ENCODE data around the gene PINK1.

Gene PINK1

GRCh38 chr1:20696397-20697333 is 63.4 kb downstream of the PINK1 start (continued):
- TF ChIP-seq ZNF518A (tag by site-specific recombination; conservative IDR thresholded peaks at IDR 0.05; ENCODE audit: low read depth) (no peak), ZNF341 (tag by site-specific recombination; IDR thresholded peaks at IDR 0.05; ENCODE audit: low read depth) (peak; percentile 79), ZFP69B (tag by site-specific recombination; IDR thresholded peaks at IDR 0.05) (peak; percentile 96), ZNF658 (tag by site-specific recombination; IDR thresholded peaks at IDR 0.05) (no peak), ZNF350 (tag by site-specific recombination; IDR thresholded peaks at IDR 0.05) (no peak), MEIS1 (CRISPR knock-in tag; IDR thresholded peaks at IDR 0.05; ENCODE audit: borderline replicate concordance) (no peak), ZBTB17 (tag by site-specific recombination; IDR thresholded peaks at IDR 0.05) (peak; percentile 77), ZNF423 (tag by site-specific recombination; IDR thresholded peaks at IDR 0.05) (peak; percentile 90), MYNN (tag by site-specific recombination; IDR thresholded peaks at IDR 0.05; ENCODE audit: borderline replicate concordance) (no peak), ZFP3 (tag by site-specific recombination; IDR thresholded peaks at IDR 0.05; ENCODE audit: low read depth) (no peak), ZNF138 (tag by site-specific recombination; IDR thresholded peaks at IDR 0.05; ENCODE audit: borderline replicate concordance) (no peak), ZNF501 (tag by site-specific recombination; IDR thresholded peaks at IDR 0.05) (peak; percentile 39; the same call in 1 of the 2 replicates), ZNF473 (tag by site-specific recombination; IDR thresholded peaks at IDR 0.05) (no peak), ZNF654 (tag by site-specific recombination; IDR thresholded peaks at IDR 0.05; ENCODE audit: low read depth) (peak; percentile 80), ZNF23 (tag by site-specific recombination; IDR thresholded peaks at IDR 0.05; ENCODE audit: borderline replicate concordance) (no peak), ZNF777 (tag by site-specific recombination; IDR thresholded peaks at IDR 0.05; ENCODE audit: borderline replicate concordance) (no peak), ZNF121 (tag by site-specific recombination; IDR thresholded peaks at IDR 0.05) (peak; percentile 12; the same call in 1 of the 2 replicates), SCRT2 (tag by site-specific recombination; IDR thresholded peaks at IDR 0.05) (no peak), ZNF202 (tag by site-specific recombination; IDR thresholded peaks at IDR 0.05; ENCODE audit: borderline replicate concordance) (no peak), ZNF239 (tag by site-specific recombination; IDR thresholded peaks at IDR 0.05) (no peak), ZNF530 (tag by site-specific recombination; IDR thresholded peaks at IDR 0.05; ENCODE audit: low read depth) (no peak), ZNF2 (tag by site-specific recombination; IDR thresholded peaks at IDR 0.05) (peak; percentile 74)
- TF ChIP-seq, protein P1, sequence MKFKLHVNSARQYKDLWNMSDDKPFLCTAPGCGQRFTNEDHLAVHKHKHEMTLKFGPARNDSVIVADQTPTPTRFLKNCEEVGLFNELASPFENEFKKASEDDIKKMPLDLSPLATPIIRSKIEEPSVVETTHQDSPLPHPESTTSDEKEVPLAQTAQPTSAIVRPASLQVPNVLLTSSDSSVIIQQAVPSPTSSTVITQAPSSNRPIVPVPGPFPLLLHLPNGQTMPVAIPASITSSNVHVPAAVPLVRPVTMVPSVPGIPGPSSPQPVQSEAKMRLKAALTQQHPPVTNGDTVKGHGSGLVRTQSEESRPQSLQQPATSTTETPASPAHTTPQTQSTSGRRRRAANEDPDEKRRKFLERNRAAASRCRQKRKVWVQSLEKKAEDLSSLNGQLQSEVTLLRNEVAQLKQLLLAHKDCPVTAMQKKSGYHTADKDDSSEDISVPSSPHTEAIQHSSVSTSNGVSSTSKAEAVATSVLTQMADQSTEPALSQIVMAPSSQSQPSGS (tag by site-specific recombination; IDR thresholded peaks at IDR 0.05; ENCODE audit: low read depth): no peak
- TF ChIP-seq, protein P2, sequence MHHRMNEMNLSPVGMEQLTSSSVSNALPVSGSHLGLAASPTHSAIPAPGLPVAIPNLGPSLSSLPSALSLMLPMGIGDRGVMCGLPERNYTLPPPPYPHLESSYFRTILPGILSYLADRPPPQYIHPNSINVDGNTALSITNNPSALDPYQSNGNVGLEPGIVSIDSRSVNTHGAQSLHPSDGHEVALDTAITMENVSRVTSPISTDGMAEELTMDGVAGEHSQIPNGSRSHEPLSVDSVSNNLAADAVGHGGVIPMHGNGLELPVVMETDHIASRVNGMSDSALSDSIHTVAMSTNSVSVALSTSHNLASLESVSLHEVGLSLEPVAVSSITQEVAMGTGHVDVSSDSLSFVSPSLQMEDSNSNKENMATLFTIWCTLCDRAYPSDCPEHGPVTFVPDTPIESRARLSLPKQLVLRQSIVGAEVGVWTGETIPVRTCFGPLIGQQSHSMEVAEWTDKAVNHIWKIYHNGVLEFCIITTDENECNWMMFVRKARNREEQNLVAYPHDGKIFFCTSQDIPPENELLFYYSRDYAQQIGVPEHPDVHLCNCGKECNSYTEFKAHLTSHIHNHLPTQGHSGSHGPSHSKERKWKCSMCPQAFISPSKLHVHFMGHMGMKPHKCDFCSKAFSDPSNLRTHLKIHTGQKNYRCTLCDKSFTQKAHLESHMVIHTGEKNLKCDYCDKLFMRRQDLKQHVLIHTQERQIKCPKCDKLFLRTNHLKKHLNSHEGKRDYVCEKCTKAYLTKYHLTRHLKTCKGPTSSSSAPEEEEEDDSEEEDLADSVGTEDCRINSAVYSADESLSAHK (tag by site-specific recombination; IDR thresholded peaks at IDR 0.05): 0 out of 2 replicates have a peak, but pooled peaks have one; percentile 34
- TF ChIP-seq, protein P3, sequence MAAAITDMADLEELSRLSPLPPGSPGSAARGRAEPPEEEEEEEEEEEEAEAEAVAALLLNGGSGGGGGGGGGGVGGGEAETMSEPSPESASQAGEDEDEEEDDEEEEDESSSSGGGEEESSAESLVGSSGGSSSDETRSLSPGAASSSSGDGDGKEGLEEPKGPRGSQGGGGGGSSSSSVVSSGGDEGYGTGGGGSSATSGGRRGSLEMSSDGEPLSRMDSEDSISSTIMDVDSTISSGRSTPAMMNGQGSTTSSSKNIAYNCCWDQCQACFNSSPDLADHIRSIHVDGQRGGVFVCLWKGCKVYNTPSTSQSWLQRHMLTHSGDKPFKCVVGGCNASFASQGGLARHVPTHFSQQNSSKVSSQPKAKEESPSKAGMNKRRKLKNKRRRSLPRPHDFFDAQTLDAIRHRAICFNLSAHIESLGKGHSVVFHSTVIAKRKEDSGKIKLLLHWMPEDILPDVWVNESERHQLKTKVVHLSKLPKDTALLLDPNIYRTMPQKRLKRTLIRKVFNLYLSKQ (tag by site-specific recombination; IDR thresholded peaks at IDR 0.05; ENCODE audit: borderline replicate concordance): no peak
- TF ChIP-seq, protein P4, sequence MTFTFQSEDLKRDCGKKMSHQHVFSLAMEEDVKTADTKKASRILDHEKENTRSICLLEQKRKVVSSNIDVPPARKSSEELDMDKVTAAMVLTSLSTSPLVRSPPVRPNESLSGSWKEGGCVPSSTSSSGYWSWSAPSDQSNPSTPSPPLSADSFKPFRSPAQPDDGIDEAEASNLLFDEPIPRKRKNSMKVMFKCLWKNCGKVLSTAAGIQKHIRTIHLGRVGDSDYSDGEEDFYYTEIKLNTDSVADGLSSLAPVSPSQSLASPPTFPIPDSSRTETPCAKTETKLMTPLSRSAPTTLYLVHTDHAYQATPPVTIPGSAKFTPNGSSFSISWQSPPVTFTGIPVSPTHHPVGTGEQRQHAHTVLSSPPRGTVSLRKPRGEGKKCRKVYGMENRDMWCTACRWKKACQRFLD (tag by site-specific recombination; IDR thresholded peaks at IDR 0.05): no peak

Measured in HEK293 (cell line).